K562 (cell line): Measurements from ENCODE around the gene REX1BD. TPM values are rescaled to one million over a fixed set of nuclear protein-coding genes. Genes with fewer than 3 reads are reported as not detected.

Source experiments
- ATAC-seq: fragments of 200-7000 bp; cut with Tn5 transposase; 3 replicates; pipeline ENCODE4 v1.9.1; 2020; ENCODE audit warnings: moderate library complexity
- BruUV-seq: library from RNA; stranded (reverse); fragments of 400-500 nt; replicated peaks from 2 replicates; lab custom pipeline; 2021; lab: Mats Ljungman, UMichigan
- CTCF ChIA-PET: fragments of 300-600 bp; formaldehyde crosslinking; extraction: SDS; loops from one replicate; lab custom pipeline; 2021; ENCODE audit warnings: low intra/inter-chr PET ratio; lab: Yijun Ruan, JAX
- POLR2A ChIA-PET: fragments of 300-600, 350-650 bp; sonication (Branson Sonifier 250); formaldehyde crosslinking; extraction: SDS; loops from one replicate; lab custom pipeline; 2021; ENCODE audit warnings: antibody characterized with exemption, inconsistent platforms; lab: Yijun Ruan, JAX
- DNase-seq, 4 experiments: peaks; one replicate each; pipeline versions ENCODE4 v3.0.0 to v3.0.0-alpha.2; 2011 to 2018; ENCODE audit warnings: low spot score in 3 of 4, mixed read lengths in 3 of 4; ENCODE audit errors: extremely low read depth in 1 of 4
- FAIRE-seq: peaks from 2 replicates; lab custom pipeline; 2011; peaks lifted over from hg19 to GRCh38; lab: Jason Lieb, UNC
- H2AFZ ChIP-seq: 2 replicates; pipeline ENCODE4 v1.6.0; 2011; ENCODE audit warnings: low read depth, low read length, control low read depth, inconsistent platforms
- H3K27ac ChIP-seq: fragments of 200-600 bp; 3 replicates; pipeline ENCODE4 v1.8.0; 2011; ENCODE audit warnings: low read depth, mild to moderate bottlenecking, control low read depth, inconsistent platforms, low read length, moderate library complexity, mixed read lengths; ENCODE audit errors: extremely low read depth
- H3K27me3 ChIP-seq, 2 experiments: fragments of 300-600 bp in 1 of 2; 2 replicates in 1 of 2; 3 replicates in 1 of 2; pipeline versions ENCODE4 v1.6.0 to v1.8.0; 2011; ENCODE audit warnings: inconsistent platforms in 2 of 2, low read length in 2 of 2, mild to moderate bottlenecking in 1 of 2, mixed read lengths in 1 of 2, moderate library complexity in 1 of 2; ENCODE audit not compliant: control insufficient read depth in 2 of 2, insufficient read depth in 2 of 2
- H3K36me3 ChIP-seq: fragments of 300-600 bp; 3 replicates; pipeline ENCODE4 v1.8.0; 2011; ENCODE audit warnings: mild to moderate bottlenecking, low read length, inconsistent platforms; ENCODE audit not compliant: control insufficient read depth, insufficient read depth
- H3K4me1 ChIP-seq, 2 experiments: fragments of 200-600 bp in 1 of 2; replicated peaks in 1 of 2; 2 replicates in 1 of 2; 3 replicates in 1 of 2; pipeline versions ENCODE4 v1.5.1 to v1.8.0; 2011; ENCODE audit warnings: inconsistent platforms in 2 of 2, low read length in 2 of 2, mild to moderate bottlenecking in 1 of 2, mixed read lengths in 1 of 2, moderate library complexity in 1 of 2; ENCODE audit not compliant: control insufficient read depth in 2 of 2, insufficient read depth in 2 of 2
- H3K4me2 ChIP-seq: 2 replicates; pipeline ENCODE4 v1.6.1; 2011; ENCODE audit warnings: low read length, control low read depth, inconsistent platforms, mixed read lengths; ENCODE audit not compliant: insufficient read depth
- H3K4me3 ChIP-seq: fragments of 200-600 bp; sonication (generic), shearing (Covaris generic); 2 replicates; pipeline ENCODE4 v1.5.1; 2016; ENCODE audit warnings: control low read depth, inconsistent platforms
- H3K79me2 ChIP-seq: fragments of 200-600 bp; 3 replicates; pipeline ENCODE4 v1.8.0; 2011; ENCODE audit warnings: low read length, inconsistent platforms; ENCODE audit not compliant: control insufficient read depth, insufficient read depth
- H3K9ac ChIP-seq, 2 experiments: 2 replicates each; pipeline versions ENCODE4 v1.6.0 to v1.6.1; 2011; ENCODE audit warnings: low read depth in 2 of 2, low read length in 2 of 2, control low read depth in 1 of 2, inconsistent platforms in 1 of 2, mild to moderate bottlenecking in 1 of 2, mixed read lengths in 1 of 2; ENCODE audit not compliant: insufficient read depth in 1 of 2
- H3K9me1 ChIP-seq: one replicate; pipeline ENCODE4 v1.6.0; 2011; ENCODE audit warnings: inconsistent platforms, mild to moderate bottlenecking, low read length, moderate library complexity; ENCODE audit not compliant: control insufficient read depth, insufficient read depth
- H3K9me3 ChIP-seq: replicated peaks from 2 replicates; pipeline ENCODE4 v1.5.1; 2011; ENCODE audit warnings: low read depth, low read length, inconsistent platforms; ENCODE audit not compliant: control insufficient read depth, insufficient read depth
- H4K20me1 ChIP-seq: replicated peaks from 2 replicates; pipeline ENCODE4 v1.6.1; 2011; ENCODE audit warnings: low read length, inconsistent platforms, mixed read lengths; ENCODE audit not compliant: control insufficient read depth, insufficient read depth
- POLR2A ChIP-seq: fragments of 450-650 bp; conservative IDR thresholded peaks from 2 replicates; pipeline ENCODE4 v1.6.1; 2016
- ZNF609 ChIP-seq: sonication (generic); formaldehyde crosslinking; IDR thresholded peaks from 2 replicates; pipeline ENCODE4 v1.8.1; 2023; ENCODE audit warnings: missing genetic modification reagents, mild to moderate bottlenecking, borderline replicate concordance
- WGBS: fragments of 100-300 bp; shearing (Covaris generic); methylation state at CpG from one replicate; pipeline ENCODE4 v1.1.6; 2016; ENCODE audit warnings: low coverage, mixed read lengths; ENCODE audit not compliant: insufficient coverage; ENCODE audit errors: missing lambda C conversion rate; 5-methylcytosine and 5-hydroxymethylcytosine counted together
- in situ Hi-C: fragments of 300-500 bp; cut with MboI; formaldehyde crosslinking; loops from 4 replicates; pipeline ENCODE4 v1.15.0; 2018; ENCODE audit warnings: inconsistent platforms, mixed read lengths
- intact Hi-C: fragments of 100-400 bp; cut with micrococcal nuclease; formaldehyde crosslinking; loops from 2 replicates; pipeline ENCODE4 v1.14.2; 2022
- polyA plus RNA-seq, 8 experiments: library from polyadenylated mRNA; depleted of rRNA in 4 of 8; stranded (reverse) in 5 of 8; unstranded in 3 of 8; fragments of >200 nt; fragmentation: Nextera tagmentation in 2 of 8; fragmentation: Illumina TruSeq in 1 of 8; extraction: Ambion mirVana in 2 of 8; extraction: Trizol in 1 of 8; gene quantifications; 2 replicates each; pipeline versions ENCODE4 v1.2.1 to v1.2.3, GENCODE V29; 2011 to 2014; ENCODE audit warnings: inconsistent platforms in 1 of 8, missing spikeins in 1 of 8
- total RNA-seq, 7 experiments: library from RNA; depleted of rRNA in 6 of 7; stranded (reverse); fragments of >200 nt in 6 of 7; fragmentation: Illumina TruSeq in 2 of 7; extraction: Trizol in 2 of 7; gene quantifications; 2 replicates each; pipeline versions ENCODE4 v1.2.1 to v1.2.3, GENCODE V29; 2011 to 2021; ENCODE audit warnings: low replicate concordance in 1 of 7

Gene REX1BD
- total and polyA plus RNA-seq, 9 of the 15 experiments (the other 6 are each of a cell fraction or from before 2014, with no cell fraction given), result 1.9 to 136 (median 13.8) TPM

- ChIA-PET CTCF (no interaction called here), POLR2A (interaction anchor here (0.6 to 2.4 kb wide), 5 partner anchors 8 to 891 kb away, joined by 3 to 17 read pairs (median 3); partner anchors contain the start of gene REX1BD)
- in situ Hi-C loops, result no loop called here
- TF ChIP-seq ZNF609 (no peak), POLR2A (peak; percentile 29; the same call in 1 of the 2 replicates)
- peaks cover 53% of the 10 kb centered on the region for H3K36me3 ChIP-seq
- no peaks in the 10 kb centered on the region for H3K9me3 ChIP-seq
- no peak overlapping the region for H3K4me3 ChIP-seq
- H2AFZ ChIP-seq, result no peak overlapping the region
- peaks cover 12 to 23% of the 10 kb centered on the region in 2 experiments; a peak in 4 of 5 replicates for H3K4me1 ChIP-seq
- peaks cover 13% of the 10 kb centered on the region for H4K20me1 ChIP-seq
- ATAC-seq (no peak; the same call in 2 of the 3 replicates), DNase-seq (no peak), FAIRE-seq (no peak)
- H3K9me1 ChIP-seq, result peaks cover 7% of the 10 kb centered on the region
- BruUV-seq, result no TSS peak
- no peak overlapping the region for H3K27ac ChIP-seq
- 82% methylated on average over 21 of the region's 21 CpGs for WGBS
- H3K9ac ChIP-seq, result no peak overlapping the region
- H3K79me2 ChIP-seq, result peaks cover 21% of the 10 kb centered on the region
- no peak overlapping the region for H3K4me2 ChIP-seq
- H3K27me3 ChIP-seq, result no peaks in the 10 kb centered on the region
- intact Hi-C loops, result no loop called here
These were observed 11.2 kb upstream of the REX1BD start for GRCh38 chr19:18577365-18577914.
